Activated CD4-positive, alpha-beta T cell treated with anti-CD3 and anti-CD28 coated beads, Interleukin-2, amount 50 U/mL, for 4 hours (primary cell): ENCODE results near the gene MSANTD4.
"Not testable (repeated sequence)": the region's sequence is repeated elsewhere in the genome, so short reads cannot be mapped to it uniquely, and the experiment has no call there.

Experiments
- DNase-seq, 2 experiments: peaks; one replicate each; pipeline ENCODE4 v3.0.0-alpha.2; 2020

The MSANTD4 gene

GRCh38 chr11:106021967-106022794, at the start of gene MSANTD4:
MSANTD4 (minus strand) TSS chr11:106022240; CDS start chr11:106010917, 11,323 bp downstream.
- DNase-seq, result peak; percentile 97

GRCh38 chr11:106070606-106071005, 48.6 kb upstream of the MSANTD4 start:
- no peak for DNase-seq

- no peak for DNase-seq
These were observed 41.0 kb upstream of the MSANTD4 start for GRCh38 chr11:106063009-106063408.

- no peak for DNase-seq
These were observed 40.2 kb upstream of the MSANTD4 start for GRCh38 chr11:106061954-106062949.

- no peak for DNase-seq
These were observed 39.3 kb upstream of the MSANTD4 start for GRCh38 chr11:106061249-106061784.

GRCh38 chr11:106059617-106060016, 37.6 kb upstream of the MSANTD4 start:
- DNase-seq, result no peak

GRCh38 chr11:106058377-106058776, 36.3 kb upstream of the MSANTD4 start:
- not testable (repeated sequence) for DNase-seq

- DNase-seq, result no peak
These were observed 29.1 kb upstream of the MSANTD4 start for GRCh38 chr11:106051103-106051502.

- no peak for DNase-seq
These were observed 27.9 kb upstream of the MSANTD4 start for GRCh38 chr11:106049727-106050476.

- DNase-seq, result no peak
These were observed 25.6 kb upstream of the MSANTD4 start for GRCh38 chr11:106047631-106048030.

GRCh38 chr11:106043540-106043939, 21.5 kb upstream of the MSANTD4 start:
- no peak for DNase-seq

GRCh38 chr11:106032861-106033260, 10.8 kb upstream of the MSANTD4 start:
- DNase-seq, result no peak

- DNase-seq, result no peak
These were observed 9.9 kb upstream of the MSANTD4 start for GRCh38 chr11:106031936-106032335.

- DNase-seq, result no peak
These were observed 9.3 kb upstream of the MSANTD4 start for GRCh38 chr11:106031202-106031810.

GRCh38 chr11:106030609-106031008, 8.6 kb upstream of the MSANTD4 start:
- no peak for DNase-seq

- DNase-seq, result no peak
These were observed 795 bp upstream of the MSANTD4 start for GRCh38 chr11:106022795-106023275.

GRCh38 chr11:106021181-106021966, 666 bp downstream of the MSANTD4 start:
- DNase-seq, result no peak

GRCh38 chr11:106017093-106017492, 4.9 kb downstream of the MSANTD4 start:
- DNase-seq, result no peak

- DNase-seq, result no peak
These were observed 7.0 kb downstream of the MSANTD4 start for GRCh38 chr11:106015066-106015465.

GRCh38 chr11:106014620-106015019, 7.4 kb downstream of the MSANTD4 start:
- DNase-seq, result no peak

- no peak for DNase-seq
These were observed 8.0 kb downstream of the MSANTD4 start for GRCh38 chr11:106014035-106014434.
